ENCODE measurements around the gene CBY3.
"Not testable (repeated sequence)": the region's sequence is repeated elsewhere in the genome, so short reads cannot be mapped to it uniquely, and the experiment has no call there.

Gene CBY3

GRCh38 chr5:179697108-179697507 is 16.3 kb upstream of the CBY3 start:
- no peak for DNase-seq (ENCODE audit: low read depth)
- no peak overlapping the region for H3K4me3 ChIP-seq (ENCODE audit: low read depth, low read length)
- TF ChIP-seq, protein P1, sequence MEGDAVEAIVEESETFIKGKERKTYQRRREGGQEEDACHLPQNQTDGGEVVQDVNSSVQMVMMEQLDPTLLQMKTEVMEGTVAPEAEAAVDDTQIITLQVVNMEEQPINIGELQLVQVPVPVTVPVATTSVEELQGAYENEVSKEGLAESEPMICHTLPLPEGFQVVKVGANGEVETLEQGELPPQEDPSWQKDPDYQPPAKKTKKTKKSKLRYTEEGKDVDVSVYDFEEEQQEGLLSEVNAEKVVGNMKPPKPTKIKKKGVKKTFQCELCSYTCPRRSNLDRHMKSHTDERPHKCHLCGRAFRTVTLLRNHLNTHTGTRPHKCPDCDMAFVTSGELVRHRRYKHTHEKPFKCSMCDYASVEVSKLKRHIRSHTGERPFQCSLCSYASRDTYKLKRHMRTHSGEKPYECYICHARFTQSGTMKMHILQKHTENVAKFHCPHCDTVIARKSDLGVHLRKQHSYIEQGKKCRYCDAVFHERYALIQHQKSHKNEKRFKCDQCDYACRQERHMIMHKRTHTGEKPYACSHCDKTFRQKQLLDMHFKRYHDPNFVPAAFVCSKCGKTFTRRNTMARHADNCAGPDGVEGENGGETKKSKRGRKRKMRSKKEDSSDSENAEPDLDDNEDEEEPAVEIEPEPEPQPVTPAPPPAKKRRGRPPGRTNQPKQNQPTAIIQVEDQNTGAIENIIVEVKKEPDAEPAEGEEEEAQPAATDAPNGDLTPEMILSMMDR (IDR thresholded peaks at IDR 0.05; ENCODE audit: low read depth, low read length, missing control alignments), result no peak
- in situ Hi-C loops (cut with HindIII; ENCODE audit: low sequenced_read_pairs), result no loop called here

GRCh38 chr5:179696603-179697002 is 15.8 kb upstream of the CBY3 start:
- in situ Hi-C loops (cut with HindIII; ENCODE audit: low sequenced_read_pairs), result no loop called here
- TF ChIP-seq, protein P1 (IDR thresholded peaks at IDR 0.05; ENCODE audit: low read depth, low read length, missing control alignments), result no peak
- no peak overlapping the region for H3K4me3 ChIP-seq (ENCODE audit: low read depth, low read length)
- DNase-seq (ENCODE audit: low read depth), result no peak

DNA sequence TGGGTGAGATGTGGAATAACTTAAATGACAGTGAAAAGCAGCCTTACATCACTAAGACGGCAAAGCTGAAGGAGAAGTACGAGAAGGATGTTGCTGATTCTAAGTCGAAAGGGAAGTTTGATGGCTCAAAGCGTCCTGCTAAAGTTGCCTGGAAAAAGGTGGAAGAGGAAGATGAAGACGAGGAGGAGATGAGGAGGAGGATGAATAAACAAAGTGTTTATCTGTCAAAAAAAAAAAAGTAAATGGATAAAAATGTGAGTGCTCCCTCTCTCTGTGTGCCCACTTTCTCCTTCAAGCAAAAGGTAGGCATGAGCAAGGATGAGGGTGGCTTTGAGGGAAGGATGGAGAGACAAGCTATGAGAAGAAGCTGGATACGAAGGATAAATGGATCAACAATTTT is 13.7 kb upstream of the CBY3 start:
- H3K4me3 ChIP-seq (ENCODE audit: low read depth, low read length), result no peak overlapping the region
- TF ChIP-seq, protein P1 (IDR thresholded peaks at IDR 0.05; ENCODE audit: low read depth, low read length, missing control alignments), result no peak
- in situ Hi-C loops (cut with HindIII; ENCODE audit: low sequenced_read_pairs), result no loop called here
- no peak for DNase-seq (ENCODE audit: low read depth)

DNA sequence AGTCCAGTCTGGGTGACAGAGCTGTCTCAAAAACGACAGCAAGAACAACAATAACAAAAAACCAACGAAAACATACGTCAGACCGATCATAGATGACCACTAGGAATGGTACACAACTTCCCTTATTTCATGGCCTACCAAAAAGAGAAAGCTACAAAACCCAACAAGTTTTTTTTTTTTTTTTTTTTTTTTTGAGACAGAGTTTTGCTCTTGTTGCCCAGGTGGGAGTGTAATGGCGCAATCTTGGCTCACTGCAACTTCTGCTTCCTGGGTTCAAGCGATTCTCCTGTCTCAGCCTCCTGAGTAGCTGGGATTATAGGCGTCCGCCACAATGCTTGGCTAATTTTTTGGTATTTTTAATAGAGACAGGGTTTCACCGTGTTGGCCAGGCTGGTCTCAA is 8.4 kb upstream of the CBY3 start:
- DNase-seq (ENCODE audit: low read depth); in situ Hi-C loops (cut with HindIII; ENCODE audit: low sequenced_read_pairs); H3K4me3 ChIP-seq (ENCODE audit: low read depth, low read length): not testable (repeated sequence)

DNA sequence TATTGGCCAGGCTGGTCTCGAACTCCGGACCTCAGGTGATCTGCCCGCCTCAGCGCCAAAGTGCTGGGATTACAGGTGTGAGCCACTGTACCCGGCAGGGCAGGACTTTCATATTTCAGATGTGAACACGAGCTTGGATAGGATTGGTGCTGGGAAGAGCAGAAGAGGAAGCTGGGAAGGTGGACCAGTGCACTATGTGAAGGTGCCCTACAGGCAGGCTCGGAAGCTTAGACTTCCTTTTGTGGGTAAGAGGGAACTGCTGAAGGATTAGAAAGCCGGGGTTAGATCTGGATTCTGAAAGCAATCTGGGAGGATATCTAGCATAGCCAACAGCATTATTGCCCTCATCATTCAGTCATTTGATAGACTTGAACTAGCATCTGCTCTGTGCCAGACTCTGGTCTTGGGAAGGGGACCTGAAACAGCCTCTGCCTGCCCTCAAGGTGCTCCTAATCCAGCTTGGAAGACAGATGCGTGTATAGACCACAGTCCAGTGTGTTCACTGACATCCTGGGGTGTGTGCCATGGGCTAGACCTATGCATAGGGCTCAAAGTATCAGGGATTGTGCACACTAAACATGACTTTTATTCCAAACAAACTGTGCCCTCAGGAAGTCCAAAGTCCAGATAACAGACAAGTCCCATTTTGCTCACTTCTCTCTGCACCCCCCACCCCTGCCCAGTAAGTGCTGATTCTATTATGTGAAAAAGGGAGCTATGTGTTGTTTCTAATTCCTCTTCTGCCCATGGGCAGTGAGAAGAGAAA is 637 bp downstream of the CBY3 start:
- in situ Hi-C loops (cut with HindIII; ENCODE audit: low sequenced_read_pairs), result no loop called here
- TF ChIP-seq, protein P1 (IDR thresholded peaks at IDR 0.05; ENCODE audit: low read depth, low read length, missing control alignments), result no peak
- no peak for DNase-seq (ENCODE audit: low read depth)

GRCh38 chr5:179679014-179679674 is 1.7 kb downstream of the CBY3 start:
- no peak for DNase-seq (ENCODE audit: low read depth)
- TF ChIP-seq, protein P1 (IDR thresholded peaks at IDR 0.05; ENCODE audit: low read depth, low read length, missing control alignments), result peak; percentile 35
- peak overlapping the region; percentile 94 for H3K4me3 ChIP-seq (ENCODE audit: low read depth, low read length)
- in situ Hi-C loops (cut with HindIII; ENCODE audit: low sequenced_read_pairs), result no loop called here

More for the DNA sequence above, 637 bp downstream of the CBY3 start:
- no peak overlapping the region for H3K4me3 ChIP-seq (ENCODE audit: low read depth, low read length)

Measured in astrocyte of the cerebellum (primary cell).